HG03378 (cell line): Measurements from ENCODE around the gene COG5.

Source experiments
- ATAC-seq: cut with Tn5 transposase; IDR thresholded peaks from one replicate; pipeline ENCODE4 v1.9.1; 2021; ENCODE audit warnings: mild to moderate bottlenecking, moderate library complexity; ENCODE audit not compliant: unreplicated experiment

The COG5 gene

DNA sequence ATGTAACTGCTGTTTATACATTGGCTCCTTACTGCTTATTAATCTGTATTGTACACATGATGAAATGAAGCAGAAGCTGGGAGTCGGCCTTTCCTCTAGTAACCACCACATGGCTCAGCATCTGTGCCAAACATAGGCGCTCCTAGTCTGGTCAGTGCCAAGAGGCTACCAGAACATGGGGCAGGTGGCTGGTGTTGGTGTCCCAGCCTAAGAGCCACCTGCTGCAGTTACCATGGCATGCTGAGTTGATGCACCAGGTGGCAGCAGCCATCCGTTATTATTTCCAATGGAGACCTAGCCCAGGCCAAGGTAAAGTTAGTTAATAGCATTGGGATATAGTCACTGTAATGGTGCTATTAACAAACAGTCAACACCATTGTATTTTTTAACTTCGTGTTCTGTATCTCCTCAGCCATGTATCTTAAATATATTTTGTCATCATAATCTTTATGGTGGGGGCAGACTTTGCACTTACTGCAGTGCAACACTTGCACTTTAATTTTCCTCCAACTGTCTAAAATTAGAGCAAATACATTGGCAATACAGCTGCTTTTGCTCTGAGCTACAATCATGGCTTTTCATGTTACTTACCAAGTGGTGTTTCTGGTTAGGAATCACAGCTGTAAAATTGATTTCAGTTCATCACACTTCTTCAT is 361.8 kb downstream of the COG5 start:
- peak; percentile 60 for ATAC-seq

GRCh38 chr7:107196834-107197610 is 366.7 kb downstream of the COG5 start:
- ATAC-seq = no peak

DNA sequence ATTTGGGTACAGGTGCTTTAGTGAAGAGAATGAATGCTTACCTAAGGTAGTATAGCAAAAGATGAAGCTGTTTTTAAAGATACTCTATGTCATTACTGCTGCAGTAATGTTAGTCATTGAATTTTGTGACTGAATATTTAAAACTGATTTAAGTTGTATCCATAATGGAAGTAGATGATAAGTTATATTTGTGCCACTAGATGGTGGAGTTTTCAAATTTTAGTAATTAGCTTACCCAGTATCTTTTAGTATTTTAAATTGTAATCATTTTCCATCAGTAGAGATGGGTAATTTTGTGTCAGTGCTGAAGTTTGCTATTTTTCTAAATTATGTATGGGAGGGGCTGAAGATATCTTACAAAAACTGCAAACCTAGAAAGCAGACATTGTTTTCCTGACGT is 369.7 kb downstream of the COG5 start:
- ATAC-seq = no peak

- no peak for ATAC-seq
These were observed 373.6 kb downstream of the COG5 start for GRCh38 chr7:107190090-107190489.

DNA sequence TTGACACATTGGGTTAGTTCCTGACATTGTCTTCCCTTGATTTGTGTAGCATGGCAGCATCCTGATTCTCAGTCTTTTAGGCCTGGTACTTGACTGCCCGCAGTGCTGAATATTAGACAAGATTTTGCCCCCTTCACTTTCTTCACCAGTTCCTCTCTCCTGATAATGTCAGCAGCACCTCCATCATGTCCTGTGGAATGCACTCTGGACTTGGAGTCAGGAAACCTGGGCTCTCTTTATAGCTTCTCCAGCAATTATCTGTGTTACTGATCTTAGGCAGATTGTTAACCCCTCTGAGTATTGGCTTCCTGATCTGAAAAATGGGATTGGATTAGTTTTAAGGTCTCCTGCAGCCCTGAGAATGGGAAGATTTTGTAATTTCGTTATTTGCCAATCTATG is 375.9 kb downstream of the COG5 start:
- no peak for ATAC-seq

DNA sequence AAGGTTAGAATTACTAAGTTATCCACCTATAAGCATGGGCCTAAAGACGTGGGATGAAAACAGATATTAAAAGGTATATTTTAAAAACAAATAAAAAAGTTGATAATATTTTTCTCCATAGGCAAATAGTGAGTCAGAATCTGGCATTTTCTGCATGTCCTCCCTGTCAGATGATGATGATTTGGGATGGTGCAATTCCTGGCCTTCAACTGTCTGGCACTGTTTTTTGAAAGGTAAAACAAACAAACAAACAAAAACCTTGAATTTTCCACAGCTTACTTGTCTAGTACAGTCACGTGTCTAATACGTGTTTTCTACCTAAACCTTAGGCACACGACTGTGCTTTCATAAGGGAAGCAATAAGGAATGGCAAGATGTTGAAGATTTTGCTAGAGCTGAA is 377.5 kb downstream of the COG5 start:
- ATAC-seq = no peak

DNA sequence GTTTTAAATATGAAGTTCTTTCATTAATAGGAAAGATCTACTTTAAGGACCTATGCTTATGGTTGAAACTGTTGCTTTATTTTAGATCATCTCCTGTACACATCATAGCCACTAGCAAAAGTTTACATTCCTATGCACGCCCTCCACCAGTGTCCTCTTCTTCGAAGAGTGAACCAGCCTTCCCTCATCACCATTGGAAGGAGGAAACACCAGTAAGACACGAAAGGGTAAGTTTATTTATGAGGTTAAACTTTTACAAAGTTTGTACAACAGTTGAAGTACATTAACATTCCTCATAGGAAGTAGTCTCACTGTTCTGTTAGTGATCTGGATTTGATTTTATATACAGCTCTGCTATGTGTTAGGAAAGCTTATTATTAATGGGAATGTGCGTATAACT is 378.0 kb downstream of the COG5 start:
- ATAC-seq = no peak

DNA sequence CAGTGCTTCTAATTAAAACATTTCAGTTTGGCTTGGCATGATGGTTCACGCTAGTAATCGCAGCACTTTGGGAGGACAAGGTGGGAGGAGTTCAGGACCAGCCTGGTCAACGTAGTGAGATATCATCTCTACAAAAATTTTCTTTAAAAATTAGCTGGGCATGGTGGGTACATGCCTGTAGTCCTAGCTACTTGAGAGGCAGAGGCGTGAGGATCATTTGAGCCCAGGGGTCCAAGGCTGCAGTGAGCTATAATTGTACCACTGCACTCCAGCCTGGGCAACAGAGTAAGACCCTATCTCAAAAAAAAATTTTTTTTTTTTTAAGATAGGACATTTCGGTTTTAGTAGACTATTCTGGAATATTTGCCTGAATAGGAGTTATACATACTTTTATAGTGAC is 382.5 kb downstream of the COG5 start:
- ATAC-seq = no peak

- ATAC-seq = no peak
These were observed 383.3 kb downstream of the COG5 start for GRCh38 chr7:107180378-107180777.

DNA sequence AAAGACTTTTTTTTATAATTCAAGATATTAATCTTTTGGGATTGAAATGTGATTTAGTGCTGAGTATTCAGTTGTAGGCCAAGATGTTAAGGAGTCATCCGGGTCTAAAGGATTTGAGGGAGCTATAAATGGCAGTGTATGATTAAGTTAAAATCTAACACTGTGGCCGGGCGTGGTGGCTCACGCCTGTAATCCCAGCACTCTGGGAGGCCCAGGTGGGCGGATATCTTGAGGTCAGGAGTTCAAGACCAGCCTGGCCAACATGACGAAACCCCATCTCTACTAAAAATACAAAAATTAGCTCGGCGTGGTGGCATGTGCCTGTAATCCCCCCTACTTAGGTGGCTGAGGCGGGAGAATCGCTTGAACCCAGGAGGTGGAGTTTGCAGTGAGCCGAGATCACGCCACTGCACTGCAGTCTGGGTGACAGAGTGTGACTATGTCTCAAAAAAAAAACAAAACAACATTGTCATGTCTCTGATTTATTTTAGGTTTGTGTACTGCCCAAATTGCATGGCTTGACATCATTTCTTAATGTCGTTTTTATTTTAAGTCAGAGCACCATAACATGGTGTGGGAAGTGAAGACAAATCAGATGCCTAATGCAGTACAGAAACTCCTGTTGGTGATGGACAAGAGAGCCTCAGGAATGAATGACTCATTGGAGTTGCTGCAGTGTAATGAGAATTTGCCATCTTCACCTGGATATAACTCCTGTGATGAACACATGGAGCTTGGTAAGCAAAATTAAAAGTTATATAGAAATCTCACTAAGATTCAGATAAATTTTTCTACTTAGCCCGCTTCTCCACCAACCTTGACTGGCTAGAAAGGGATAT is 384.2 kb downstream of the COG5 start:
- no peak for ATAC-seq

DNA sequence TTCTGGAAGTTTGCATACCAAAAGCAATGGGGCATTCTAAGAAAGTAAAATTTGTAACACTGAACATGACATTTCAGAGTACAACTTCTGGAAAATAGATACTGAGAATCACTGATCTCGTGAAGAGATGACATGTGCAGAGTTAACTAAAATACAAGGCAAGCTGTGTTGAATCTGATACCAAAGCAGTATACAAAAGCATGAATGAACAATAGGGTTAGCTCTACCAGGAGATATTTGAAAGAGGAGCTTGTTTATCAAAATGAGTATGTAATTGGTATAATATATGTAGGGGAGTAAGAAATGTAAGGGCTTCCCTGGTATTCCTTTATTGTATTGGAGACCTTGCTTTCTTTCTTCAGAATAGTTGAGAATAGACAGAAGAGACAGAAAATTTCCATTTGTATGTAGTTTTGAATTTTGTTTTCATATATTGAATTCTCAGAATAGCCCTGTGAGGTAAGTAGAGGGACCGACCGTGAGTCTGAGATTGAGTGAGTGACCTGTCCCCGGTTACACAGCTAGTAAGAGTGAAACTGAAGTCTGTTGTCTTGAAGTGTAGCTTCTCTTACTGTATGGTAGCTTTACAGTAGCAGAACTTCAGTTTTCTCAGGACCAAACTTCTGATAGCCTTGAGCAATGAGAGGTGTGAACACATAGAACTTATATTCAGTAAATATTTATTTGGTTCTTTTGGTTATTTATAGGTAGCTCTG is 389.9 kb downstream of the COG5 start:
- peak; percentile 58 for ATAC-seq

DNA sequence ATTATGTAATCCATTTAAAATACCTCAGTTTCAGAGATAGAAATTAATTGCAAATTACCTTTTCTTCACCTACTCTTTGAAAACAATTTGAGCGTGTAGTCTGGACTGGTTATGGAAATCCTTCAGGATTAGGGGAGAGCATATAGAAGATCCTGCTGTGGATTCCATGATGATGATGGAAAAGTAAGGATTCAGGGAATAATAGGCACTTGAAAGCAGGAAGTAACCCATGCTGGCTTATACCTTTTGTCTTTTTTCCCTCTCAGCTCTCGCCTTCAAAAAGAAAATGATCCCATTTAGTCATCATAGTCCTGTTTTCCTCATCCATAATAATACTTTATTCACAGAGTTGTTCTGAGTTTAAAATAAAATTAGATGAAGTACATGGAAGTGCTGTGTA is 390.5 kb downstream of the COG5 start:
- ATAC-seq = no peak

DNA sequence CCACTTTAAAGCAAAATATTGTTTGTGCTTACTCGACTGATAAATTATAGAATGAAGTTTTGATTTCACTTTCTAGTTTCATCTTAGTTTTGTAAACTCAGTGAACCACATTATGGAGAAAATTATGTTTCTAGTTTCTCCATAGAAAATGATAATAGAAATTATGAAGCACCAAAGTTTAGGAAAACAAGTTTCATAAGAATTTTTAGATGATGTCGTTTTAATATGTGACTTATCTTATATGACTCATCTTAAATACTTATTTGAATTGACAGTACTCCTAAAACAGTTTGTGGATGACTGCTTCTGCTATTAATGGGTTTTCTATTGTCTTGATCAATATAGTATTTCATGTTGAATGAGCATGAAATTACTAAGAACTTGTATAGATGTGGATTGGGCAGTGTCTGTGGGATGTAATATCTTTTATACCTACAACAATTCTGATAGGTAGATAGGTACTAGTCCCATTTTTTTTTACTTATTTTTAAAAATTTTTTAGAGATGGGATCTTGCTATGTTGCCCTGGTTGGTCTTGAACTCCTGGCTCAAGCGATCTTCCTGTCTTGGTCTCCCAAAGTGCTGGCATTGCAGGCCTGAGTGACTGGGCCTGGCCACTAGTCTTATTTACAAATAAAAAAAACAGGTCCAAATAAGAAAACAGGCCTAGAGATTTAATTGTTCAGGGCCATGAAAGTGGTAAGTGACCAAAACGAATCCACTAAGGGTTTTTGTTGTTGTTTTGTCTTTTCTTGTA is 391.3 kb downstream of the COG5 start:
- no peak for ATAC-seq

DNA sequence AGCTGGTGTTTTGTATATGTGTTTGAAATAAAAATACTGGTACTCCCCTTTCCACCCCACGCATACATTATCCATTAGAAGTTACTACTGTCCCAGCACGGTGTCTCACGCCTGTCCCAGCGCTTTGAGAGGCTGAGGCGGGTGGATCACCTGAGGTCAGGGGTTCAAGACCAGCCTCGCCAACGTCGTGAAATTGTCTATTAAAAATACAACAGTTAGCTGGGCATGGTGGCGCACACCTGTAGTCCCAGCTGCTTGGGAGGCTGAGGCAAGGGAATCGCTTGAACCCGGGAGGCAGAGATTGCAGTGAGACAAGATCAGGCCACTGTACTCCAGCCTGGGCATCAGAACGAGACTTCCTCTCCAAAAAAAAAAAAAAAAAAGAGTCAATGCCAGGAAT is 392.2 kb downstream of the COG5 start:
- ATAC-seq = no peak

- ATAC-seq = no peak
These were observed 393.4 kb downstream of the COG5 start for GRCh38 chr7:107170051-107170915.

DNA sequence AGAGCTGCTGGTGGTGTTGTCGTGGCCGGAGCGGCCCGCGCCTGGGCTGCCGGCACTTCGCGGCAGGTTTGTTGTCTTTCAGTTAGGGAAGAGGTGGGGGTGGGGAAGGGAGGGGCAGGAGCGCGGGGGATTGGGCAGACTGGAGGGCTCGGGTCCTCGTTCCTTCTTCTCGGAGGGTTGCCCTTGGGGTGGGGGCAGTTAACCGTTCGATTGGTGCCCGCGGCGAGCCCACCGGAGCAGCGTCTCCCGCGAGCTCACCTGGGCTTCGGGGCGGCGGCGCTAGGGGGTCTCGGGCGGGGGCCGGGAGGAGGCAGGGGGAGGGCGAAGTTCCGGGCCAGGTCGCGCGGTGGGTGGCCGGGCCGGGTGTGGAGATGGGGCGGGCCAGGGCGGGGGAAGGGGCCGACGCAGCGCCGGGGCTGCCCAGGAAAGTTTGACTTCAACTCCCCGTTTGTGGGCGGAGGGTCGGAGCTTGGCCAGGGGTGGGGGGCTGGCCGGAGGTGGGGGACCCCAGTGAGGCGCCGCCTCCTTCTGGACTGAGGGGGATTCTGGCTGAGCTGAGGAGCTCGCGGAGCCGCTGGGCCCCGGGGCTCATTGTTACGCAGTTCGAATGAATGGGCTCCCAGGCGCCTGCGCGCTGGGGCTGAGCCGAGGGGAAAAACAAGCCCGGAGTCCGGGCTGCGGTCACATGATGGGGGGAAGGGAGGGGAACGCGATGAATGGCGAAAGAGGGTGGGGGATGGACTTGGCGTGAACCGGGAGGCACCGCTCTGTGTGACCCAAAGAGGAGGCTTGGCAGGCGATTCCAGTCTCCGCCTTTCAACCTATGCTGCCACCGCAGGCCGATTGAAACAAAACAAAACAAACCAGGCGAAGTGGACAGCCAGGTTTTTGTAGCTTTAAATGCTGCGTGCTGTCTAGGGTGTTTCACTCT is 394.3 kb downstream of the COG5 start:
- peak; percentile 15 for ATAC-seq

- ATAC-seq = peak; percentile 91
These were observed 395.2 kb downstream of the COG5 start, which contains the start of gene HBP1 for GRCh38 chr7:107168233-107169119. Gene HBP1, plus strand, starts transcription at chr7:107169003. Its CDS starts 10,891 bp downstream, at chr7:107179894.
